ENCODE data around the gene VARS2. TPM values are rescaled to one million over a fixed set of nuclear protein-coding genes. Genes with fewer than 3 reads are reported as not detected.
"Not testable (repeated sequence)": the region's sequence is repeated elsewhere in the genome, so short reads cannot be mapped to it uniquely, and the experiment has no call there.

Gene VARS2
- total RNA-seq, 1 donor from 2014 or later, result 20.5 TPM

DNA sequence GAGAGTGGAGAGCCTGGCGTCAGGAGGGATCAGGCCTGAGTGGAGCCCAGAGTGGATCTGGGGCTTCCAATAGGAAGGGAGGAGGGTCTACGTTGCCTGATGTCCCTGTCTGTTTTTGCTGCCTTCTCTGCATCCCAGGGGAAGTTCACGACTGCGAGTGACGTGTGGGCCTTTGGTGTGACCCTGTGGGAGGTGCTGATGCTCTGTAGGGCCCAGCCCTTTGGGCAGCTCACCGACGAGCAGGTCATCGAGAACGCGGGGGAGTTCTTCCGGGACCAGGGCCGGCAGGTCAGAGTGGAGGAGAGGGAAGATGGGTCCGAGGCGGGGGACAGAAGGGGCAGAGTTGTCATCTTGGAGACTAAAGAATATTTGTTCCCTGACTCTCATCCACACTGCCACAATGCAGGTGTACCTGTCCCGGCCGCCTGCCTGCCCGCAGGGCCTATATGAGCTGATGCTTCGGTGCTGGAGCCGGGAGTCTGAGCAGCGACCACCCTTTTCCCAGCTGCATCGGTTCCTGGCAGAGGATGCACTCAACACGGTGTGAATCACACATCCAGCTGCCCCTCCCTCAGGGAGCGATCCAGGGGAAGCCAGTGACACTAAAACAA is 15.2 kb upstream of the VARS2 start:
- no peak for DNase-seq (ENCODE audit: low spot score)

- no peak for DNase-seq (ENCODE audit: low spot score)
Observed at GRCh38 chr6:30900863-30901417, 13.1 kb upstream of the VARS2 start.

- no peak for DNase-seq (ENCODE audit: low spot score)
Observed at GRCh38 chr6:30901436-30901835, 12.6 kb upstream of the VARS2 start.

DNA sequence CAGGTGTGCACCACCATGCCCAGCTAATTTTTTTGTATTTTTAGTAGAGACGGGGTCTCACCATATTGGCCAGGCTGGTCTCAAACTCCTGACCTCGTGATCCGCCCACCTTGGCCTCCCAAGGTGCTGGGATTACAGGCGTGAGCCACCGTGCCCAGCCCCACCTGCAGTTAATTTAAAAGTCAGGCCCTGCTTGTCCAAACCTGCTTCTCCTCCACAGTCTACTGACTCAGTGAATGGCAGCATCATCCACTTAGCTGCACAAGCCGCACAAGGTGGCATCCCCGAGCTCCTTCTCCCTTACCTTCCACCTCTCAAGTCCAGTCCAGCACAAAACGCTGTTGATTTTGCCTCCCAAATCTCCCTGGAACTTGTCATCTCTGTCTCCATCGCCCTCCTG is 11.8 kb upstream of the VARS2 start:
- not testable (repeated sequence) for DNase-seq (ENCODE audit: low spot score)

DNA sequence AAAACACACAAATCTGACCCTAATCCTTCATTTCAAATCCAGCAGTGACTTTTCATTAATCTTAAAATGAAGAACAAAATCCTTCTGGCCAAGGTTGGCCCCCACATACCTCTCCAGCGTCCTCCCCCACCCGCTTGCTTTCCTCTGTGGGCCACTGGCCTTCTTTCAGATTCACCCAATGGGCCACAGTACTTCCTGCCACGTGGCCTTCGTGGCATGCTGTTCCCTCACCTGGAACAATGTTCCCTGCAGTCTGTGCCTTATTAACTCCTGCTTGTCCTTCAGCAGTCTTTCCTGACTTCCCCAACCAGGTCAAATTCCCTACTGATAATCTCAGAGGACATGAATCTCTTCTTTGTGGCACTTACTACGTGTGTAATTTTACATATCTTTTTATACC is 11.3 kb upstream of the VARS2 start:
- DNase-seq (ENCODE audit: low spot score), result no peak

- no peak for DNase-seq (ENCODE audit: low spot score)
Observed at GRCh38 chr6:30903236-30903635, 10.8 kb upstream of the VARS2 start.

- not testable (repeated sequence) for DNase-seq (ENCODE audit: low spot score)
Observed at GRCh38 chr6:30907290-30907757, 6.7 kb upstream of the VARS2 start.

- DNase-seq (ENCODE audit: low spot score), result peak; percentile 100
Observed at GRCh38 chr6:30907758-30908591, 6.1 kb upstream of the VARS2 start, which contains the start of gene GTF2H4. Gene GTF2H4, plus strand, starts transcription at chr6:30908207.

GRCh38 chr6:30908700-30909099 is 5.3 kb upstream of the VARS2 start:
- DNase-seq (ENCODE audit: low spot score), result no peak

DNA sequence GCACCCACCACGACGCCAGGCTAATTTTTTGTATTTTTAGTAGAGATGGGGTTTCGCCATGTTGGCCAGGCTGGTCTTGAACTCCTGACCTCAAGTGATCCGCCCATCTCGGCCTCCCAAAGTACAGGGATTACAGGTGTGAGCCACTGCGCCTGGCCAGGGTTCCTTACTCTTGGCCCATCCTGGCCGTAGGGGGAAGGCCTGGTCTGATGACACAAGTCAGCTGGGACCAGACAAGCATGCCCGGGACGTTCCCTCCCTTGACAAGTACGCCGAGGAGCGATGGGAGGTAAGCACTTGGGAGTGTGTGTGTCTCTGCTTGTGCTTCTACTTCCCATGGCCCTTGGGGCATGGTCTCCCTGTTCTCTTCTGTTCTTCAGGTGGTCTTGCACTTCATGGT is 3.6 kb upstream of the VARS2 start:
- DNase-seq (ENCODE audit: low spot score), result not testable (repeated sequence)

DNA sequence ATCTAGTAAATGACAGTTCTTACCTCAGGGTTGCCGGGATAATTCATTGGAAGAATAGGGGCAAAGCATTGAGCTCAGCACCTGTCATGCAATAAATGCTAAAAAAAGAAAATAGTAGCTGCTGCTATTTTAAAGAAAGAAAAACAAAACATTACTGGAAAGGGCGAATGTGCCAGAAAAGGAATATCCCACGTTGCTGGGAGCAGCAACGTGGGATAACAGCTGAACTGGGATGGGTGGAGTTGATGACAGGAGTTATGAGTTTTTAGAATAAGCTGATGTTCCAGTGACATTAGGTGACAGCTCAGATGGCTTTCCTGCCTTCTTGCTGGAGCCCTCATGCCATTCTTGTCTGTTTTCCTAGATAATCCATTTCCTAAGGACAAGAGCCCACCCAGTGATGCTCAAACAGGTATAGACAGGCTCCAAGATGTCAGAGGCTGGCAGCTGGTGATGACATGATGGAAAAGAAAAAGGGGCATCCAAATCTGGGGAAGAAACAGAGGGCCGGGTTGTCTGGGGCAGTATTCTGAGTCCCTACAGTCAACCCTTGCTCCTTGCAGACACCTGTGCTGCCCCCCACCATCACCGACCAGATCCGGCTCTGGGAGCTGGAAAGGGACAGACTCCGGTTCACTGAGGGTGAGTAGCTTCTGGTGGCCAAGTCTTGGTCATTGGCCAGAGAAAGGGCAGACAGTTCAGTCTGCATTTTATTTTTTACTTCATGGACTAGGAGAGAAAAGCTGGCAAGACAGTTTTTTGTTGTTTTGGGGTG is 1.1 kb upstream of the VARS2 start:
- DNase-seq (ENCODE audit: low spot score), result no peak

DNA sequence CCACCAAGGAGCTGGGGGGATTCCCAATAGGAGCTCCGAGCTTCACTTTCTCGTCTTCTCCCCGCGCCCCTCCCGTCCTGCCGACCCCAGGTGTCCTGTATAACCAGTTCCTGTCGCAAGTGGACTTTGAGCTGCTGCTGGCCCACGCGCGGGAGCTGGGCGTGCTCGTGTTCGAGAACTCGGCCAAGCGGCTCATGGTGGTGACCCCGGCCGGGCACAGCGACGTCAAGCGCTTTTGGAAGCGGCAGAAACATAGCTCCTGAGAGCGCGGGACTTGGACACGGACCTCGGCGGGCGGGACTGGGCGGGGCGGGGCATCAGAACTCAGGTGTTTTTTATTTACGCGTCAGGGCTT is 340 bp upstream of the VARS2 start:
- DNase-seq (ENCODE audit: low spot score), result no peak

- DNase-seq (ENCODE audit: low spot score), result no peak
Observed at GRCh38 chr6:30914854-30915590, 984 bp downstream of the VARS2 start.

DNA sequence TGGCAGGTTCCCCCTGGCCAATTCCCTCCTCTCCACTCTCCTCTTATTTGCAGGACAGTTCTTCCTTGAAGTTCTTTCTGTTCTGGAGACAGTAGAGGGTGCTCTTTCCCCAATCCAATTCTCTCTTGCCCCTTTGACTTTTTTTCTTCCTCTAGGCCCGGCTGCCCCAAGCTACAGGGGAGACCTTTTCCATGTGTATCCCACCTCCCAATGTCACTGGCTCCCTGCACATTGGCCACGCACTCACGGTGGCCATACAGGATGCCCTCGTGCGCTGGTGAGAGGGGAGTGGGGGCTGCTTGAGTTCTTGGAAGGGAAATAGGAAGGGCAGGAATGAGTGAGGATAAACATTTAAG is 1.5 kb downstream of the VARS2 start:
- peak; percentile 83 for DNase-seq (ENCODE audit: low spot score)

DNA sequence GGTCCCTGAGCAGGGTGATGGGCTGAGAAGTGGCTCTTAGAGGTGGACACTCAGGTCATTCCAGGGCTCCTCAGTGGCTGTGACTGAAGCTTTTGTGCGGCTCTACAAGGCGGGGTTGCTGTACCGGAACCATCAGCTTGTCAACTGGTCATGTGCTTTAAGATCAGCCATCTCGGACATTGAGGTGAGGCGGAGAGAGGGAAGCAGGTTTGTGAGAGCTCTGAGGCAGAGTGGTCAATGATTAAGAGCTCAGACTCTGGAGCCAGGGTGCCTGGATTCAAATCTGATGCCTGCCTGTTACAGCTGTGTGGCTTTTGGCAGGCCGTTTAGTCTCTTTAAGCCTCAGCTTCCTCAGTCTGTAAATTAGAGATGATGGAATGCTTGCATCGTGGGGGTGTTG is 3.0 kb downstream of the VARS2 start:
- no peak for DNase-seq (ENCODE audit: low spot score)

- DNase-seq (ENCODE audit: low spot score), result no peak
Observed at GRCh38 chr6:30917487-30917886, 3.4 kb downstream of the VARS2 start.

GRCh38 chr6:30918670-30919069 is 4.6 kb downstream of the VARS2 start:
- no peak for DNase-seq (ENCODE audit: low spot score)

DNA sequence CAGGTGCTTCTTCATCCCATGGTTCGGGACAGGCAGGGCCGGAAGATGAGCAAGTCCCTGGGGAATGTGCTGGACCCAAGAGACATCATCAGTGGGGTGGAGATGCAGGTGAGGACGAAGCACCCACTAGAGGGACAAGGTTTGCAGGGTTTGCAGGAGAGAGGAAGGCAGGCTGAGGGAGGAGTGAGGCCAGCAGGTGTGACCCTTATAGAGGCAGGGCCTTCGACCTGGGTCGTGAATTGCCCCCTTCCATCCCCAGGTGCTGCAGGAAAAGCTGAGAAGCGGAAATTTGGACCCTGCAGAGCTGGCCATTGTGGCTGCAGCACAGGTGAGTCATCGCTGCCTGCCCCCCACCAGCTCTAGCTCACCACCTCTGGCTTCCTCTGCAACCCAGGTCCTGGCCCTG is 8.4 kb downstream of the VARS2 start:
- DNase-seq (ENCODE audit: low spot score), result no peak

DNA sequence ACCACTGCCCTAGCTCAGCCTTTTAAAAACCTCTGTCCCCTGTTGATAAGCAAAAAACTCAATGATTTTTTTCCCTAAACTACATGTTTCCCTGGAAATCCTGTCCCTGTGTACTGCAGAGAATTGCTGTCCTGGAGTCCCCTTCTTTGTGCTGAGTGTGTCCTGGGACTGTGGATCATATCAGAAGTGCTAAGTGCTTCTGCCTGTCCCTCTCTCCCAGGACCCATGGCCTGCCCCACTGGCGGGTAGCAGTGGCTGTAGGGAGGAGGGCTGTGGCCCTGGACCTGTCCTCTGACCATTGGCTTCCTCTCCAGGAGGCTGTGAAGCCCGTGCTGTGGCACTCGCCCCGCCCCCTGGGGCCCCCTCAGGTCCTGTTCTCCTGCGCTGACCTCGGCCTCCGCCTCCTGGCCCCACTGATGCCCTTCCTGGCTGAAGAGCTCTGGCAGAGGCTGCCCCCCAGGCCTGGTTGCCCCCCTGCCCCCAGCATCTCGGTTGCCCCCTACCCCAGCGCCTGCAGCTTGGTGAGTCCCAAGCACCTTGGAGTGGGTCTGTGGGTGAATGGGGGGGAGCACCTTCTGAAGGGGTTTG is 10.1 kb downstream of the VARS2 start:
- not testable (repeated sequence) for DNase-seq (ENCODE audit: low spot score)

DNA sequence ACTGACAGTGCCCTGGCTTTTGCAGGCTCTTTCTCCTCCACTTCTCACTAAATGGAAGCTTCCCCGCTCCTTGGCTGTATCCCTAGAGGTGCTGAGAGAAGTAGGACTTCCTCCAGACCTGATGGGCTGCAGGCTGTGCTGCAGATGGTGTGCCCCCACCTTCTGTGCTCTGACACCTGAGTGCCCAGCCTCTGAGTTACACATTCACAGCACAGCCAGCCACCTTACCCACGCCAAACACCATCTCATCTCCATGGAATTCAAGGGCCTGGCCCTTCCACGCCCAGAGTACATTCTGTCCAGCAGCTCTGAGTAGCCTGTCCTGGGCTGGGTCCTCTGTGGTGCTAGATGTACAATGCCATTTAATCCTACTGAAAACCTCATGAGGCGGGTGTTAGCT is 12.6 kb downstream of the VARS2 start:
- DNase-seq (ENCODE audit: low spot score), result no peak

DNA sequence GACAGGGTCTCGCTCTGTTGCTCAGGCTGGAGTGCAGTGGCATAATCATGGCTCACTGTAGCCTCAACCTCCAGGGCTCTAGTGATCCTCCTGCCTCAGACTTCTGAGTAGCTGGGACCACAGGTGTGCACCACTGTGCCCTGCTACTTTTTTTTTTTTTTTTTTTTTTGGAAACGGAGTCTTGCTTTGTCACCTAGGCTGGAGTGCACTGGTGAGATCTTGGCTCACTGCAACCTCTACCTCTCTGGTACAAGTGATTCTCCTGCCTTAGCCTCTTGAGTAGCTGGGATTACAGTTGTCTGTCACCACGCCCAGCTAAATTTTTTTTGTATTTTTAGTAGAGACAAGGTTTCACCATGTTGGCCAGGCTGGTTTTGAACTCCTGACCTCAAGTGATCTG is 13.0 kb downstream of the VARS2 start:
- DNase-seq (ENCODE audit: low spot score), result not testable (repeated sequence)

All from umbilical cord (tissue), 2 donors.